HepG2 (cell line): ENCODE results near the gene RUNX2. TPM values are rescaled to one million over a fixed set of nuclear protein-coding genes. Genes with fewer than 3 reads are reported as not detected.

ENCODE experiments used
- ARNT ChIP-seq: fragments of 450-650 bp; IDR thresholded peaks from 2 replicates; pipeline ENCODE4 v1.6.1; 2017
- CC2D1A ChIP-seq: sonication (generic); formaldehyde crosslinking; IDR thresholded peaks from 2 replicates; pipeline ENCODE4 v1.8.1; 2023; ENCODE audit warnings: mild to moderate bottlenecking, missing genetic modification reagents
- CEBPB ChIP-seq: IDR thresholded peaks from 2 replicates; pipeline ENCODE4 v1.6.1; 2011; ENCODE audit warnings: low read depth, low read length, improper control_type of control experiment, borderline replicate concordance
- HIVEP1 ChIP-seq: sonication (generic); formaldehyde crosslinking; IDR thresholded peaks from 2 replicates; pipeline ENCODE4 v1.4.0; 2020; ENCODE audit warnings: mild to moderate bottlenecking, missing genetic modification reagents
- HOMEZ ChIP-seq: IDR thresholded peaks from 2 replicates; pipeline ENCODE4 v1.6.1; 2016; ENCODE audit warnings: low read depth
- MAF1 ChIP-seq: sonication (generic); formaldehyde crosslinking; IDR thresholded peaks from 2 replicates; pipeline ENCODE4 v1.5.0; 2020; ENCODE audit warnings: missing genetic modification reagents, borderline replicate concordance
- MEIS1 ChIP-seq: sonication (generic); formaldehyde crosslinking; IDR thresholded peaks from 2 replicates; pipeline ENCODE4 v1.9.0; 2021; ENCODE audit warnings: mild to moderate bottlenecking, missing genetic modification reagents, moderate library complexity, borderline replicate concordance
- NFE2L2 ChIP-seq: fragments of 150-350 bp; IDR thresholded peaks from 2 replicates; pipeline ENCODE4 v1.6.1; 2014; ENCODE audit warnings: low read length
- SNAPC4 ChIP-seq: sonication (generic); formaldehyde crosslinking; IDR thresholded peaks from 2 replicates; pipeline ENCODE4 v1.4.0; 2020; ENCODE audit warnings: mild to moderate bottlenecking, missing genetic modification reagents
- SNAPC5 ChIP-seq: sonication (generic); formaldehyde crosslinking; IDR thresholded peaks from 2 replicates; pipeline ENCODE4 v1.8.1; 2023; ENCODE audit warnings: mild to moderate bottlenecking, missing genetic modification reagents, borderline replicate concordance
- SNRNP70 ChIP-seq: fragments of 200-400 bp; formaldehyde crosslinking; IDR thresholded peaks from 2 replicates; pipeline ENCODE4 v1.6.1; 2017; ENCODE audit warnings: mild to moderate bottlenecking, low read depth, low read length, moderate library complexity
- SOX5 ChIP-seq: IDR thresholded peaks from 2 replicates; pipeline ENCODE4 v1.6.1; 2016; ENCODE audit warnings: borderline replicate concordance
- YY1 ChIP-seq: IDR thresholded peaks from 2 replicates; pipeline ENCODE4 v1.6.1; 2011; ENCODE audit warnings: low read length, low read depth, moderate library complexity, mild to moderate bottlenecking; ENCODE audit not compliant: insufficient read depth, insufficient replicate concordance
- ZNF546 ChIP-seq: sonication (generic); formaldehyde crosslinking; conservative IDR thresholded peaks from 2 replicates; pipeline ENCODE4 v1.8.1; 2023; ENCODE audit warnings: mild to moderate bottlenecking, missing genetic modification reagents
- ZNF615 ChIP-seq: sonication (generic); formaldehyde crosslinking; IDR thresholded peaks from 2 replicates; pipeline ENCODE4 v1.5.0; 2020; ENCODE audit warnings: mild to moderate bottlenecking, missing genetic modification reagents, borderline replicate concordance
- polyA plus RNA-seq, 8 experiments: library from polyadenylated mRNA; depleted of rRNA in 3 of 8; stranded (reverse) in 7 of 8; unstranded in 1 of 8; fragments of >200 nt; fragmentation: Illumina TruSeq in 4 of 8; extraction: Trizol in 4 of 8; gene quantifications; 2 replicates each; pipeline versions ENCODE4 v1.2.1 to v1.2.3, GENCODE V29; 2011 to 2016; ENCODE audit warnings: low read depth in 4 of 8, missing spikeins in 1 of 8, mixed read lengths in 1 of 8; ENCODE audit not compliant: insufficient read depth in 1 of 8
- total RNA-seq, 5 experiments: library from RNA; depleted of rRNA; stranded (reverse); fragments of >200 nt; fragmentation: Illumina TruSeq; extraction: Trizol; gene quantifications; 2 replicates each; pipeline ENCODE4 v1.2.3, GENCODE V29; 2016; ENCODE audit warnings: low read depth in 1 of 5

RUNX2 gene
- total and polyA plus RNA-seq, 2 of the 13 experiments (the other 11 are each of a cell fraction or from before 2014, with no cell fraction given) = not detected

GRCh38 chr6:45566882-45567281 is 238.8 kb downstream of the RUNX2 start (continued):
- TF ChIP-seq HOMEZ (CRISPR knock-in tag) (no peak), ZNF615 (CRISPR knock-in tag) (no peak), CEBPB (no peak), MAF1 (CRISPR knock-in tag) (no peak), NFE2L2 (no peak), MEIS1 (no peak), HIVEP1 (CRISPR knock-in tag) (no peak), YY1 (no peak), SNAPC4 (CRISPR knock-in tag) (no peak), SNAPC5 (no peak), ARNT (no peak), SOX5 (CRISPR knock-in tag) (peak; percentile 16; the same call in 1 of the 2 replicates), SNRNP70 (no peak), ZNF546 (CRISPR knock-in tag) (no peak), CC2D1A (no peak)
- TF ChIP-seq, all 625 proteins: peak for 12
